Pancreas (tissue), 10 donors: Measurements from ENCODE around the gene OR6C6. TPM values are rescaled to one million over a fixed set of nuclear protein-coding genes. Genes with fewer than 3 reads are reported as not detected.
"Not testable (repeated sequence)": the region's sequence is repeated elsewhere in the genome, so short reads cannot be mapped to it uniquely, and the experiment has no call there.

ENCODE experiments used
- ATAC-seq, 4 donors: fragments of 200-7000 bp; cut with Tn5 transposase; one replicate each; pipeline versions ENCODE4 v1.8.0 to v1.9.1; 2020; ENCODE audit warnings: mild to moderate bottlenecking in 4 of 4, moderate library complexity in 4 of 4
- DNase-seq, 6 donors: peaks; one replicate each; pipeline ENCODE4 v3.0.0-alpha.2; 2020
- FAIRE-seq: peaks from 2 replicates; lab custom pipeline; 2012; peaks lifted over from hg19 to GRCh38; lab: Jason Lieb, UNC
- H3K27ac ChIP-seq, 4 donors: fragments of 200-600 bp; sonication (generic); 1 replicate in 3 of 4; 2 replicates in 1 of 4; pipeline versions ENCODE4 v1.5.0 to v1.8.0; 2020
- H3K27me3 ChIP-seq, 4 donors: fragments of 200-600 bp; one replicate each; pipeline ENCODE4 v1.8.0; 2021
- H3K36me3 ChIP-seq, 3 donors: fragments of 200-600 bp; sonication (generic) in 1 of 3; one replicate each; pipeline versions ENCODE4 v1.5.0 to v1.8.0; 2020 to 2021
- H3K4me1 ChIP-seq, 3 donors: fragments of 200-600 bp; one replicate each; pipeline ENCODE4 v1.8.0; 2021
- H3K4me3 ChIP-seq, 4 donors: fragments of 200-600 bp; sonication (generic) in 2 of 4; one replicate each; pipeline versions ENCODE4 v1.5.0 to v1.8.0; 2020 to 2021
- H3K9me3 ChIP-seq, 4 donors: fragments of 200-600 bp; one replicate each; pipeline ENCODE4 v1.8.0; 2021
- CTCF ChIP-seq, 4 donors: fragments of 200-600 bp; sonication (generic) in 3 of 4; IDR thresholded peaks; one replicate each; pipeline versions ENCODE4 v1.5.0 to v1.8.0; 2021; ENCODE audit warnings: antibody characterized with exemption in 4 of 4
- WGBS, 2 donors: extraction: QIAGEN DNeasy Blood & Tissue Kit; methylation state at CpG; one replicate each; pipeline ENCODE4 v1.1.7; 2013; 5-methylcytosine and 5-hydroxymethylcytosine counted together
- intact Hi-C, 3 donors: fragments of 100-400 bp; cut with DNase I; formaldehyde crosslinking; loops; one replicate each; pipeline versions ENCODE4 v1.11.1 to v1.14.2; 2022
- polyA plus RNA-seq, 2 donors: library from polyadenylated mRNA; stranded (reverse); fragments of 200-250 nt; gene quantifications; one replicate each; pipeline ENCODE4 v1.2.3, GENCODE V29; 2013
- total RNA-seq, 6 donors: library from RNA; stranded (reverse); fragmentation: NEBNext Ultra II Directional in 4 of 6; extraction: Animal tissue kit (Norgen Biotek cat#: 25700) in 4 of 6; gene quantifications; one replicate each; pipeline versions ENCODE4 v1.2.1 to v1.2.4, GENCODE V29; 2021 to 2023
- donor health status: healthy with polysubstance abuse.
- donor health status: DM: no; HTN: no; CAD: no; lungs with moderate emphysema.
- donor health status: DM: no; HTN: no; CAD: no.
- donor health status: control.
- donor health status: control.
- donor health status: Bipolar disorder and iron deficiency.
- donor health status: DM: yes; HTN: yes; CAD: no.
- donor health status: DM: no; HTN: no; CAD: no.
- donor health status: DM: no; HTN: no; CAD: no.
- donor health status: DM: yes; HTN: yes; CAD: no.

The OR6C6 gene
- not detected for total RNA-seq
- not detected for polyA plus RNA-seq

- Histone ChIP-seq H3K9me3 (no peaks in the 10 kb centered on the region), H3K36me3 (no peaks in the 10 kb centered on the region), H3K27me3 (peaks cover 0 to 4% (median 0%) of the 10 kb centered on the region in 4 donors), H3K4me1 (no peaks in the 10 kb centered on the region), H3K4me3 (no peak within 1 kb of the TSS), H3K27ac (no peak within 1 kb of the TSS)
- DNase-seq: no peak
- no peak for TF ChIP-seq CTCF (IDR thresholded peaks at IDR 0.05)
- no peak for ATAC-seq
- intact Hi-C loops: no loop called here
- FAIRE-seq: no peak
- 71 to 81% methylated on average over 2 of the region's 2 CpGs for WGBS, 2 donors
These were observed at the start of gene OR6C6 for GRCh38 chr12:55296469-55296868. Gene OR6C6 (minus strand): TSS chr12:55296569. CDS start chr12:55295232, 1,337 bp downstream.

GRCh38 chr12:55336002-55336401 lies 39.6 kb upstream of the OR6C6 start:
- intact Hi-C loops: no loop called here
- FAIRE-seq (no peak), ATAC-seq (no peak)

GRCh38 chr12:55330446-55330845 lies 34.1 kb upstream of the OR6C6 start, which contains the start of gene OR6C3:
Gene OR6C3 (plus strand): TSS chr12:55330746. CDS start chr12:55331701, 955 bp downstream.
- intact Hi-C loops: no loop called here
- no peaks in the 10 kb centered on the region for H3K36me3 ChIP-seq
- H3K9me3 ChIP-seq: no peaks in the 10 kb centered on the region
- H3K4me3 ChIP-seq: no peak within 1 kb of the TSS
- no peak for DNase-seq
- H3K4me1 ChIP-seq: no peaks in the 10 kb centered on the region
- 92 to 93% methylated on average over 1 of the region's 1 CpG for WGBS, 2 donors
- no peak within 1 kb of the TSS for H3K27ac ChIP-seq
- FAIRE-seq: no peak
- no peak for TF ChIP-seq CTCF (IDR thresholded peaks at IDR 0.05)
- H3K27me3 ChIP-seq: no peaks in the 10 kb centered on the region
- no peak for ATAC-seq

More at GRCh38 chr12:55336002-55336401, 39.6 kb upstream of the OR6C6 start:
- Histone ChIP-seq H3K27ac (no peak overlapping the region), H3K9me3 (no peaks in the 10 kb centered on the region), H3K27me3 (no peaks in the 10 kb centered on the region), H3K4me3 (no peak overlapping the region), H3K4me1 (no peaks in the 10 kb centered on the region), H3K36me3 (no peaks in the 10 kb centered on the region)
- DNase-seq: no peak
- no peak for TF ChIP-seq CTCF (IDR thresholded peaks at IDR 0.05)
- 77 to 87% methylated on average over 10 of the region's 10 CpGs for WGBS, 2 donors

GRCh38 chr12:55325801-55326200 lies 29.4 kb upstream of the OR6C6 start:
- H3K9me3 ChIP-seq, intact Hi-C loops, H3K4me1 ChIP-seq, H3K4me3 ChIP-seq, ATAC-seq, H3K36me3 ChIP-seq, FAIRE-seq, H3K27ac ChIP-seq, H3K27me3 ChIP-seq, DNase-seq: not testable (repeated sequence)
- 87 to 91% methylated on average over 6 of the region's 6 CpGs for WGBS, 2 donors

- ATAC-seq (no peak), DNase-seq (no peak), FAIRE-seq (no peak)
- Histone ChIP-seq H3K27me3 (no peaks in the 10 kb centered on the region), H3K36me3 (no peaks in the 10 kb centered on the region), H3K4me3 (no peak overlapping the region), H3K9me3 (no peaks in the 10 kb centered on the region), H3K4me1 (no peaks in the 10 kb centered on the region), H3K27ac (no peak overlapping the region)
- 17 to 19% methylated on average over 4 of the region's 4 CpGs for WGBS, 2 donors
- no peak for TF ChIP-seq CTCF (IDR thresholded peaks at IDR 0.05)
- intact Hi-C loops: no loop called here
These were observed 23.8 kb upstream of the OR6C6 start for GRCh38 chr12:55320201-55320600.
